GM19468 (cell line): ENCODE measurements around the gene LZTR1.

Experiments used
- ATAC-seq: cut with Tn5 transposase; IDR thresholded peaks from one replicate; pipeline ENCODE4 v1.9.1; 2021; ENCODE audit warnings: mild to moderate bottlenecking, moderate library complexity, moderate number of reproducible peaks; ENCODE audit not compliant: unreplicated experiment; ENCODE audit errors: extremely low read depth

LZTR1 gene

GRCh38 chr22:20979243-20979809 is 2.8 kb upstream of the LZTR1 start:
- no peak for ATAC-seq

GRCh38 chr22:20979940-20980453 is 2.1 kb upstream of the LZTR1 start:
- no peak for ATAC-seq

GRCh38 chr22:20980523-20980922 is 1.6 kb upstream of the LZTR1 start:
- no peak for ATAC-seq

- ATAC-seq: no peak
These were observed 967 bp upstream of the LZTR1 start for GRCh38 chr22:20980938-20981722.

GRCh38 chr22:20982563-20982882 is 426 bp downstream of the LZTR1 start:
- no peak for ATAC-seq

- no peak for ATAC-seq
These were observed 1.1 kb downstream of the LZTR1 start for GRCh38 chr22:20983081-20983771.

- ATAC-seq: no peak
These were observed 3.6 kb downstream of the LZTR1 start for GRCh38 chr22:20985720-20986119.

- no peak for ATAC-seq
These were observed 4.3 kb downstream of the LZTR1 start for GRCh38 chr22:20986365-20986764.

- no peak for ATAC-seq
These were observed 5.3 kb downstream of the LZTR1 start for GRCh38 chr22:20987375-20987774.

- no peak for ATAC-seq
These were observed 6.7 kb downstream of the LZTR1 start for GRCh38 chr22:20988573-20989322.

- ATAC-seq: no peak
These were observed 7.4 kb downstream of the LZTR1 start for GRCh38 chr22:20989323-20990138.

GRCh38 chr22:20990184-20991180 is 8.4 kb downstream of the LZTR1 start:
- ATAC-seq: no peak

- ATAC-seq: no peak
These were observed 9.4 kb downstream of the LZTR1 start for GRCh38 chr22:20991252-20992055.

- ATAC-seq: no peak
These were observed 10.0 kb downstream of the LZTR1 start for GRCh38 chr22:20992056-20992442.

- ATAC-seq: no peak
These were observed 10.6 kb downstream of the LZTR1 start for GRCh38 chr22:20992456-20993303.

- no peak for ATAC-seq
These were observed 11.4 kb downstream of the LZTR1 start for GRCh38 chr22:20993304-20994127.
